NB4 (cell line): ENCODE results near the gene TRAPPC3L.

Experiments
- DNase-seq: peaks from one replicate; pipeline ENCODE4 v3.0.0; 2010; ENCODE audit warnings: low read depth
- H3K4me3 ChIP-seq: one replicate; pipeline ENCODE4 v1.5.1; 2011; ENCODE audit warnings: mild to moderate bottlenecking, low read depth, low read length, moderate library complexity
- CTCF ChIP-seq: IDR thresholded peaks from one replicate; pipeline ENCODE4 v1.5.1; 2012; ENCODE audit warnings: low read depth, low read length
- MAX ChIP-seq: IDR thresholded peaks from 2 replicates; pipeline ENCODE4 v1.6.1; 2011; ENCODE audit warnings: low read depth, low read length
- MYC ChIP-seq: IDR thresholded peaks from 2 replicates; pipeline ENCODE4 v1.6.1; 2011; ENCODE audit warnings: low read depth, low read length
- POLR2A ChIP-seq: IDR thresholded peaks from 2 replicates; pipeline ENCODE4 v1.6.1; 2011; ENCODE audit warnings: mild to moderate bottlenecking; ENCODE audit not compliant: insufficient read length; ENCODE audit errors: extremely low read depth

TRAPPC3L gene

GRCh38 chr6:116522896-116523295, 22.6 kb downstream of the TRAPPC3L start:
- H3K4me3 ChIP-seq: no peak overlapping the region
- no peak for TF ChIP-seq MYC
- TF ChIP-seq CTCF: no peak
- TF ChIP-seq MAX: no peak
- no peak for TF ChIP-seq POLR2A
- DNase-seq: no peak

- no peak overlapping the region for H3K4me3 ChIP-seq
- DNase-seq: no peak
- TF ChIP-seq MAX (no peak), POLR2A (no peak), CTCF (no peak), MYC (no peak)
Measured at GRCh38 chr6:116518621-116519368, 26.7 kb downstream of the TRAPPC3L start.

GRCh38 chr6:116515141-116515540, 30.3 kb downstream of the TRAPPC3L start:
- no peak for DNase-seq
- no peak for TF ChIP-seq MYC
- TF ChIP-seq POLR2A: no peak
- no peak for TF ChIP-seq CTCF
- TF ChIP-seq MAX: no peak
- H3K4me3 ChIP-seq: no peak overlapping the region

GRCh38 chr6:116514111-116514510, 31.4 kb downstream of the TRAPPC3L start:
- H3K4me3 ChIP-seq: no peak overlapping the region
- TF ChIP-seq POLR2A (no peak), MYC (no peak)
- DNase-seq: no peak

- H3K4me3 ChIP-seq: no peak overlapping the region
- no peak for DNase-seq
- TF ChIP-seq POLR2A (no peak), MYC (no peak), MAX (no peak), CTCF (no peak)
Measured at GRCh38 chr6:116513224-116513875, 32.1 kb downstream of the TRAPPC3L start.

- TF ChIP-seq CTCF (no peak), MAX (no peak), MYC (no peak), POLR2A (no peak)
- DNase-seq: no peak
- no peak overlapping the region for H3K4me3 ChIP-seq
Measured at GRCh38 chr6:116512734-116513133, 32.8 kb downstream of the TRAPPC3L start.
